Right renal cortex interstitium (tissue), 3 donors: ENCODE measurements around the gene RPS16. TPM values are rescaled to one million over a fixed set of nuclear protein-coding genes. Genes with fewer than 3 reads are reported as not detected.
"Not testable (repeated sequence)": the region's sequence is repeated elsewhere in the genome, so short reads cannot be mapped to it uniquely, and the experiment has no call there.

Experiments
- DNase-seq, 3 donors: peaks; one replicate each; pipeline ENCODE4 v3.0.0-alpha.2; 2013; ENCODE audit warnings: low read depth in 3 of 3, low spot score in 2 of 3
- polyA plus RNA-seq, 3 donors: library from polyadenylated mRNA; unstranded; fragments of 120-200 nt; gene quantifications; one replicate each; pipeline ENCODE4 v1.2.1, GENCODE V29; 2013; ENCODE audit not compliant: insufficient read length in 3 of 3

The RPS16 gene
- polyA plus RNA-seq = 1,000 to 10,000 TPM; 1,117 to 1,257 (median 1,239) TPM

DNA sequence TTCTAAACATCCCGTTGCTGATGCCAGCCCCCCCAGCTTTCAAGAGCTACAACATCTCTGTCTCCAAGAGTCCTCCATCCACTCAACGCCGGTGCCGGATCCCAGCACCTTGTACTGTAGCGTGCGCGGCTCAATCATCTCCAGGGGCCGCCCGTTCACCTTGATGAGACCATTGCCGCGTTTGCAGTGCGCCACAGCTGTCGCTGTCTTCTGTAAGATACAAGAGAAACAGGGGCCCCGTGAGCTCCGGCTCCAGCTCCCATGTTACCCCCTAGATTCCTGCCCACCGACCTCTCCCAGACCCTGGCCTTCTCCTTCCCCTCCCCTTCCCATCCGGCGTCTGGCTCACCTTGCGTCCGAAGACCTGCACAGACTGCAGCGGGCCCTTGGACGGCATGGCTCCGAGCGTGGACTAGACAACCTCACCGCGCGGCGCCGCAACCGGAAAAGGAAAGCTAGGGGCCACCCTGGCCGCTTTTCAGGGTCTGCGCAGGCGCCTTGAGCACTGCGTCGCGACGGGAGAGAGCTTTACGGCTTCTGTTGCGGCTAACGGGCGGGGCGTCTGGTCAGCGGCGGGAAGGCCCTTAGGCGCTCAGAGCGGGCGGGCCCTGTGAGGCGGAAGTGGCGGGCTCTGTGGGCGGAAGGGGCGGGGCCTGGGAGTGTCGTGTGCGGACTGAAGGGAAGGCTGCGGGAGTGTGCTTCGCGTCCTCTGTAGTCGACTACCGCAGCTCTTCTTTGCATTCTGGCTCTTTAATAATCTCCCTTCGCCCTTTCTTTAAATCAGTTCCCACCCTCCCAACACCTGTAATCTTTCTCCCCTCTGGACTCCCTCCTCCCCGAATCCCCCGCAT is at the start of gene RPS16:
Gene RPS16 (minus strand): TSS at position 451 of the 851 bp plus-strand sequence. CDS start 54 bp downstream, at position 397.
- peak; percentile 75 to 95 (median 87) for DNase-seq

DNA sequence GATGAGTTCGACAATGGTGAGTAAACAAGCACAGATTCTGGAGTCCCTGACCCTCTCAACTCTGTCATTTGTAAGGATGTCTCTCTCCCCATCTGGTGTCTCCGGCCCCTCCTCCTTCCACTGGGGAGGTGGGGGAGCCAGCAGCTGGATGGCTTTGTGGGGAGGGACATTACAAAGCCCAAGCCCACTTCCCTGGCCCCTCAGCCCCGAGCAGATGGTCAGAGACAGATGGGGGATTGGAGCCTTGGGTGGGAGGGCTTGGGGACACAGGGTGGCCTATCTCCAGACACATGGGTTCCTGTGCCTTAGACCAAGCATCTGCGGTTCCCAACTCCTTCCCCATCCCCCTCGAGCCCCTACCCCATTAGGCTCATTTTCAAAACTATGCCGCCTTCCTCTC is 47.4 kb upstream of the RPS16 start:
- no peak for DNase-seq

DNA sequence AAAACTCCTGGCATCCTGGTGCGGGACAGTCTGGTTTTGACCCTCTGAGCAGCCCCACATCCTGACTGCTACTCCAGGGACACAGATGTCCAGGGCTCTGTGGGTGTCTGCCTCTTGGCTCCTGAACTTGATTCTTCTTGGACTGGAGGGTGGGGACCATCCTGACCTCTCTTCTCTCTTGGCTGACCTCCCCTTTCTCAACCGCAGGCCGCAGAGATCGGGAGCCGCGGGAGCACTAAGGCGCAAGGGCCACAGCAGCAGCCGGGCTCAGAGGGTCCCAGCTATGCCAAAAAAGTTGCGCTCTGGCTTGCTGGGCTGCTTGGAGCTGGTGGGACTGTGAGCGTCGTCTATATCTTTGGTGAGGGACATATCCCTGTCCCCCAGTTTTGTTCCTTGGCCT is 45.9 kb upstream of the RPS16 start:
- DNase-seq = no peak

DNA sequence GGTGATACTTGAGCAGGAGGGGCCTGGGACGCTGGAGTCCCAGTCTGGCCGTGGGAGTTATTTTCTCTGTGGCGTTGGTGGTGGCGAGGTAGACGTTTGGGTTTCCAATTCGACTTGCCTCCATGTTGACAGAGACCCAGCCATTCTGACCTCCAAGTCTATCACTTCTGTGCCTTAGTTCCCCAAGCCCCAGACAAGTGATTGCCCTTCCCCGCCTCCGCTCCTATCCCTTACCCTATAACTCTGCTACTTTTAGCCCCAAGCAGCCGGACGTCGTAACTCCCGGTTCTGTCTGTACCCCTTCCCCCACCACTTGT is 45.4 kb upstream of the RPS16 start:
- no peak for DNase-seq

DNA sequence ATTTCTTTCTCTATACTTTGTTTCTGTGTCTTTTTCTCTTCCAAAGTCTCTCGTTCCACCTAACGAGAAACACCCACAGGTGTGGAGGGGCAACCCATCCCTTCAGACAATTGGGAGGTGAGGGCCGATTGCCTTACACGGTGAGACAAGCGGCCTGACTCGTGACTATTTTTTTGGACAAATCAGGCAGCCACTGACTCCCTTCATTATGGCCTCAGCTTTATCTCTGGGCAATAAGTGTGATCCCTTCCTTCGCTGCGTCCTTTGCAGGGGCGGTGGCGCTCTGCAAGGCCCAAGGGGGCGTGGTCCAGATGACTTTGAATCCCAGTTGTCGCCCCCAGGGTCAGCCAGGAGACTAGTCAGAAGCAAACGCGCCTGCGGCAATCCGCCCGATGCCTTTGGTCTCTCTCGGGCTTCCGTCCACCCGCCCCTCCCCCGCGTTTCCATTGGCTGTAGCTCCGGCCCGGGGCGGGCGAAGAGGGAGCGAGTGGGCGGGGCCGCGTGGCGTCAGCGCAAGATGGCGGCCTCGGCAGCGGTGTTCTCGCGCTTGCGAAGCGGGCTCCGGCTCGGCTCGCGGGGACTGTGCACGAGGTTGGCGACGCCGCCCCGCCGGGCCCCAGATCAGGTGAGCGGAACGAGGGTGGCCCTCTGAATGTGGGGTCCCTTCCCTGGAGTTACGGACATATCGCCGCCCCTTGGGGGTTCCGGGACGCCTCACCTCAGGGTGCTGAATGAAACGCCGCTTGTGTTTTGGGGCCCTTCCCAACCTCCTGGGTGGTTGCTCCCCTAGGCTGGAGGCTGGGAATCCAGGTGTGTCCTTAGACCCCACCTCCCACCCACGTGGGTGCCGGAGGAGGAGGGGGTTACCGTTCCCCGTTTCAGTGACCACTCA is 44.8 kb upstream of the RPS16 start, which contains the start of gene TIMM50:
Gene TIMM50 (plus strand): TSS at position 502 of the 892 bp plus-strand sequence. CDS start 16 bp downstream, at position 518.
- DNase-seq = peak; percentile 83 to 92 (median 90)

DNA sequence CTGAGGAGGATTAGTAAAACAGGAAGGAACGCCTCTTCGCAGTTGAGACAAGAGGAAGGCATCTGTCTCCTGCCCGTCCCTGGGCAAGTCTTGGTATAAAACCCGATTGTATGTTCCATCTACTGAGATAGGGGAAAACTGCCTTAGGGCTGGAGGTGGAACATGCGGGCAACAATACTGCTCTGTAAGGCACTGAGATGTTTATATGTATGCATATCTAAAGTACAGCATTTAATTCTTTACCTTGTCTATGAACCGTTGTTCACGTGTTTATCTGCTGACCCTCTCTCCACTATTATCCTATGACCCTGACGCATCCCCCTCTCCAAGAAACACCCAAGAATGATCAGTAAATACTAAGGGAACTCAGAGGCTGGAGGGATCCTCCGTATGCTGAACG is 44.2 kb upstream of the RPS16 start:
- DNase-seq = no peak

DNA sequence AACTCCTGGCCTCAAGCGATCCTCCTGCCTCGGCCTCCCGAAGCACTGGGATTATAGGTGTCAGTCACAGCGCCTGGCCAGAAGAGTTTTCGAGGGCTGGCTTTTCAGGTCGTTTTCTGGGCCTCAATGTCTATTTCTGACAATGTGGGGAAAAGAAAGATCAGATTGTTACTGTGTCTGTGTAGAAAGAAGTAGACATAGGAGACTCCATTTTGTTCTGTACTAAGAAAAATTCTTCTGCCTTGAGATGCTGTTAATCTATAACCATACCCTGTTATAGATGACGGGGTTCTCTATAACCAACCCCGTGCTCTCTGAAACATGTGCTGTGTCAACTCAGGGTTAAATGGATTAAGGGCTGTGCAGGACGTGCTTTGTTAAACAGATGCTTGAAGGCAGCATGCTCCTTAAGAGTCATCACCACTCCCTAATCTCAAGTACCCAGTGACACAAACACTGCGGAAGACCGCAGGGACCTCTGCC is 43.6 kb upstream of the RPS16 start:
- DNase-seq = not testable (repeated sequence)

DNA sequence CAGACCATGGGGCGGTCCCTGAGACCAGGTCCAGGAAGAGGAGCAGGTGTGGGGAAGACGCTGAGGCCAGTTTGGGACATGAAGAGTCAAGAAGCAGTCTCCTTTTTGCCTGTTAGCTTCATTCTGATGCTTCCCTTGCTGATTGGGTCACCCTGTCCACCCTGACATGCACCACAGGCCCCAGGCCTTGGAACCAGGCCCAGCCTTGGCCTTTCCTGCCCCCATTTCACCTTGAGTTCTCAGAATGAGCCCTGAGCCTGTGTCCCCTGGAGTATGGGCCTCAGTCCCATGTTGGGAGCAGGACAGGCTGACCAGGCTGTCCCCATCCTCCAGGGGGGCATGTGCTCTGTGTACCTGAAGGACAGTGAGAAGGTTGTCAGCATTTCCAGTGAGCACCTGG is 40.0 kb upstream of the RPS16 start:
- DNase-seq = no peak

DNA sequence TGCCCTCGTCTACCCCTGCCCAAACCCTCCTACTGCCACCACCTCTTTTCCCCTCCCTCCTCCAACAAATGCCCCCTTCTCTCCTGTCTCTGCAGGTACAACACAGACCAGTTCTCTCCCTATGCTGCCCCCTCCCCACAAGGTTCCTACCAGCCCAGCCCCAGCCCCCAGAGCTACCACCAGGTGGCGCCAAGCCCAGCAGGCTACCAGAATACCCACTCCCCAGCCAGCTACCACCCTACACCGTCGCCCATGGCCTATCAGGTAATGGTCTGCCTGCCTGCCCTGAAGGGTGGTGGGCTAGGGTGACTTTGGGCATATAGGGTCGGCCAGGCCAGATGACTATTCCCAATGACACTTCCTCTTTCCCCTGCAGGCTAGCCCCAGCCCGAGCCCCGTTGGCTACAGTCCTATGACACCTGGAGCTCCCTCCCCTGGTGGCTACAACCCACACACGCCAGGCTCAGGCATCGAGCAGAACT is 38.4 kb upstream of the RPS16 start:
- peak in 1 of 3 donors; percentile 17 for DNase-seq

DNA sequence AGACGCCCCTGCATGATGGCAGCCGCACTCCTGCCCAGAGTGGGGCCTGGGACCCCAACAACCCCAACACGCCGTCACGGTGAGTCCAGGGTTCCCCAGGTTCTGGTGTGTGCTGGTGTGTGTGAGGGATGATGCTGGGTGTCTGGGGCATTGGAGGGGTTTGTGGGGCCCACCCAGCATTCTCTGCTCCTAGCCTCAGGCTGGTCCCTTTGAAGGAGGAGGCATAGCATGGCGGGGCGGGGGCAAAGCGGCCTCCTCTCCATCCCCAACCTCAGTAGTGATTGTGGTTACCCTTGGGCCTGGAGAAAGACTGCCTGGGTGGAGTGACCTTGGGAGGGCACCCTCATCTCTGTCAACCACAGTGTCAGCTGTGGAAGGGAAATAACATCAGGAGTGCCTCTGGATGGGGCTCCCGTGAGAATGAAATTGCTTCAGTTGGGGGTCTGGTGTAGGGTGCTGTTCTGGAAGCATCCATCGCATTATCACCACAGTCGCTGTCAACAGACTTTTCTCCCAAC is 37.8 kb upstream of the RPS16 start:
- no peak for DNase-seq

DNA sequence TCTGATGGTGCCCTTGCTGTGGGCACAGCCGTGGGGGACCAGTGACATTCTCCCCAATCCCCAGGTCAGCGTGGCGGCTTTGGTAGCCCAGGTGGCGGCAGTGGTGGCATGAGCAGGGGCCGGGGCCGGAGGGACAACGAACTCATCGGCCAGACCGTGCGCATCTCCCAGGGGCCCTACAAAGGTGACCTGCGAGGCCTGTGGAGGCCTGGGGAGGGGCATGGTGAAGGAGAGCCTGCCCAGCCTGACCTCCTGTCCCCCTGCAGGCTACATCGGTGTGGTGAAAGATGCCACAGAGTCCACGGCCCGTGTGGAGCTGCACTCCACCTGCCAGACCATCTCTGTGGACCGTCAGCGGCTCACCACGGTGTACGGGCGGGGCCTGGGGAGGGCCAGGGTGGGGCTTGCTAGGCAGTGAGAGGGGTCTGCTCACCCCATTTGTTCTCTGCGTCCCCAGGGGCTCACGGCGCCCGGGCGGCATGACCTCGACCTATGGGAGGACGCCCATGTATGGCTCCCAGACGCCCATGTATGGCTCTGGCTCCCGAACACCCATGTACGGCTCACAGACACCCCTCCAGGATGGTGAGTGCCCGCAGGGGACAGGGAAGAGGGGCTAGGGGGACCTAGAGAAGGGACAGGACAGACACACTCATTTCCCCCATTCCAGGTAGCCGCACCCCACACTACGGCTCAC is 37.1 kb upstream of the RPS16 start:
- DNase-seq = no peak

DNA sequence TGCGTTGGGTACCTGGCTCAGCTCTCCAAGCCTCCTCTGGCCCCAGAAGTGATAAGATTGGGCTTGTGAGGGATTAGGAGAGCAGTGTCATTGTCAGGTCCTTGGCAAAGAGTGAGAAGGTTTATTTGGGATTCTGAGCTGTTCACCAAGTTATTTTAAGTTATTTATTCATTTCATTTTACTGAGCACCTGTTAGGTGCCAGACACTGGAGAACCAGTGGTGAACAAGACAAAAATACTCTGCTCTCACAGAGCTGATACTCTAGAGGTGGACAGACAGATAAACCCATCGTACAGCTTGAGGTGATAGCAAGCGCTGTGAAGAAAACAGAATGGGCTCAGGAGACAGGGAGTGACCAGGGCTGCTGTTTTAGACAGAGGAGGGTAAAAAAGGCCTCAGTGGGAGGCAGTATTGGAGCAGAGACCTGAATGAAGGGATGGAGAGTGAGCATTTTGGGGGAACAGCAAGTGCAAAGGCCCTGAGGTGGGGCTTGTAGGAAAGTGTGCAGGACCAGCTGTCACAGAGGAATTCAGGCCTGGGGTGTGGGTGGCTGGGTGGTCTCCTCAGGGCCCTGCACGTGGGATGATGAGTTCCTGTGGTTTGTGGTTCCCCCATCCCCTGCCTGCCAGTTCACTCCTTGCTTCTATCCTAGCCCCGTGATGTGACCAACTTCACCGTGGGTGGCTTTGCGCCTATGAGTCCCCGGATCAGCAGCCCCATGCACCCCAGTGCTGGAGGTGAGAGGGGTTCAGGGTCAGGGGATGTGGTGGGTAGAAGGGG is 36.2 kb upstream of the RPS16 start:
- DNase-seq = no peak

DNA sequence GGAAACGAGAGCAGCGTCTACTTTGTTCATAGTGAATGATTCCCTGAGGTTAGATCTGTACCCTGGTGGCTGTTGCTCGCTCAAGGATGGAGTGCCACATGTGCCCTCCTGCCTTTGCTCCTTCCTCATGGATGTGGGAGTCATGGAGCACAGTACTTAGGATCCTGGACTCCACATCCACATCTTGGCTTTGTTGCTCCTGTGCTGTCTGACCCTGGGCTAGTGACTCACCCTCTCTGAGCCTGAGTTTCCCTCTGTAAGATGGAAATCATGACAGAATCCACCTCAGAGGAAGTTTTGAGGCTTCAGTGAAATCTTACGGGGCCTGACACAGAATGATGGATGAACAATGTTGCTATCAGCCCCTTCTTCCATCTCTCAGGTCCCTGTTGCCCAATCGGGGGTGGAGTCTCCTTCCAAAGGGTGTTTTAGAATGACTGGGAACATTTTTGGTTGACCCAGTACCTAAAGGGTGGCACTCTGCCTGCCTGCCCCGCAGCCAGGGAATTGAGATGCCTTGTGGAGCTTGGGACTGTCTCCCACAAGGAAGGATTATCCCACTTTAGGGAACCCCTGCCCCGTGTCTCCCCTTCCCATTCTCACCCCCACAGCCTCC is 35.1 kb upstream of the RPS16 start:
- no peak for DNase-seq

DNA sequence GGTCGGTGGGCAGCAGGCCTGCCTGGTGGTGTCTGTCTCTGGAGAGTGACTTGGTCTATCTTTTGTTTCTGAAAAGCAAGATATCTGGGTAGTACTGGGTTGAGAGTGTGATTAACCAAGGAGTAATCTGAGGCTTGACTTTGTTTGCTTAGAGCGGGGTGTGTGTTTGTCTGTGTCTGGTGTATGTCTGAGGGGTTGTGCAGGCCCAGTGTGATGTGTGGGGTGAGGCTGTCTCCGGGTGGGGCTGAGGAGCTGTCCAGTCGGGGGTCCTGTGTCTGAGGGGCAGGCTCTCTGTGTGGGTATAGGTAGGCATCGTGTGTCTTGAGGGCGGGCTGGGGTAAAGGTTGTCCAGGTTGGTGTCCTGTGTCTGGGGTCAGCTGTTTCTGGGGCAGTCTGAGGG is 33.8 kb upstream of the RPS16 start:
- no peak for DNase-seq

DNA sequence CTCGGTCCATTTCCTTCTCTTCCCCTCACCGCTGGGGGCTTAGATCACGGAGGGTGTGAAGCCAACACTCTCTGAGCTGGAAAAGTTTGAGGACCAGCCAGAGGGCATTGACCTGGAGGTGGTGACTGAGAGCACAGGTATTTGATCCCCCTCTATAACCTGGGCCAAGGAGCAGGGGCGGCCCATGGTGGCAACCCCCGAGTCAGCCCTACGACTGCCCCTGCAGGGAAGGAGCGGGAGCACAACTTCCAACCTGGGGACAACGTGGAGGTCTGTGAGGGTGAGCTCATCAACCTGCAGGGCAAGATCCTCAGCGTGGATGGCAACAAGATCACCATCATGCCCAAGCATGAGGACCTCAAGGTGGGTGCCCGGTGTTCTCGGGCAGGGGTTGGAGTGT is 33.3 kb upstream of the RPS16 start:
- no peak for DNase-seq

DNA sequence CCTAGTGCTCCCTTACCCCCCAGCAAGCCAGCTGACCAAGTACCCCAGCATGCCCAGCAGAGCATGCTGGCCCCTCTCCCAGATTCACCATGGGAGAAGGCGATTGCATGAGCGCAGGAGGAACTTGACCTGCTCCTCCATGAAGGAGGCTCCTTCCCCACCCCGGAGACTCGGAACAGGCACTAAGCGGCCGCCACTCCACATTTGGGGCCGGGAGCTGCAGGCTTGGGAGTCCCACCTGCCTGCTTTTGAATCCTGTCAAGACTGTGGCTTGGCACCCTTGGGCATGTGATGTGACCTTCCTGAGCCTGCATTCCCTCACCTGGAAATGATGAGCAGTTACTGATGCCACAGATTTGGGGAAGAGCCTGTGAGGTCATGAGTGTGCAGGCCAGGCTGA is 32.2 kb upstream of the RPS16 start:
- DNase-seq = no peak

DNA sequence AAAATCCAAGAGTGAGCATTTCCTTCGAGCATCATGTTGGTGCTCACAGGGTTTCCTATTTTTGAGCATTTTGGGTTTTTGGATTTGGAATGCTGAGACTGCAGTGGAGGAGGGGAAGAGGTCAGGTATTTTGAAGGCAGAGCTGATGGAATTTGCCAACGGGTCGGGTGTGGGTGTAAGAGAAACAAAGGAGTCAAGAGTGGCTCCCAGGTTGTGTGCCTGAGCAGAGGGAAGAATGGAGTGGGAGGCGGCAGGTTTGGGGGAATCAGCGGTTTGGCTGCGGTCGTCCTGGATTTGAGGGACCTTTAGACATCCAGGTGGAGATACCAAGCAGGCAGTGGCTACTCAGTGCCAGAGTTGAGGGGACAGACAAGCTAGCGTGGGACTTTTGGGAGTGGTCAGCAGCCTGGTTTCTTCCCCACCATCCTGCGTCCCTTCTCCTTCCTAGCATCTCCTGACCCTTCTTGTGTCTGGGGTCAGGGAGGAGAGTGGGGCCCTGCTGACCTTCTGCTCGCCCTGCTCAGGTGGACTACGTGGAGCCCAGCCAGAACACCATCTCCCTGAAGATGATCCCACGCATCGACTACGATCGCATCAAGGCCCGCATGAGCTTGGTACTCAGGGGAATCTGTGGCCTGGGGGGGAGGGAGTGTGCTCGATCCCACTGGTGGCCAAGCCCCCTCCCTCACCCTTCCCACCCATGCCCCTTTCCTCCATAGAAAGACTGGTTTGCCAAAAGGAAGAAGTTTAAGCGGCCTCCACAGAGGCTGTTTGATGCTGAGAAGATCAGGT is 30.4 kb upstream of the RPS16 start:
- DNase-seq = no peak

DNA sequence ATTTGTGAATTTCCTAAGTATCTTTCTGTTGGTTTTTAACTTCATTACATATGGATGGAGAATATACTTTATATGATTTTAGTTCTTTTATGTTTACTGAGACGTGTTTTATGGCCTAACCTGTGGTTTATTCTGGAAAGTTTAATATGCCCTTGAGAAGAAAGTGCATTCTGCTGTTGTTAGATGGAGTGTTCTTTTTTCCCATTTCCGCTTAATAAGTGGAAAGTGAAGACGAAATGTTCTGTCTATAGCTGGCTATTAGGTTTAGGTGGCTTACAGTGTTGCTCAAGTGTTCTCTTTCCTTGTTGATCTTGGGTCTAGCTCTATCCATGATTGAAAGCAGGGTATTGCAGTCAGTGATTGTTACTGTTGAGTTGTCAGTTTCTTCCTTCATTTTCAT is 27.7 kb upstream of the RPS16 start:
- DNase-seq = no peak
